Fibroblast of mammary gland (primary cell): Measurements from ENCODE around the gene ORAI1.
"Not testable (repeated sequence)": the region's sequence is repeated elsewhere in the genome, so short reads cannot be mapped to it uniquely, and the experiment has no call there.

Source experiments
- DNase-seq: peaks from one replicate; pipeline ENCODE4 v3.0.0-alpha.2; 2010; ENCODE audit warnings: low read depth
- H3K4me3 ChIP-seq: 2 replicates; pipeline ENCODE4 v1.5.1; 2011; ENCODE audit warnings: low read depth, mild to moderate bottlenecking, low read length, moderate library complexity; ENCODE audit not compliant: control insufficient read depth
- CTCF ChIP-seq: conservative IDR thresholded peaks from 2 replicates; pipeline ENCODE4 v1.5.1; 2011; ENCODE audit warnings: low read depth, low read length, inconsistent platforms; ENCODE audit not compliant: control insufficient read depth, insufficient read depth

The ORAI1 gene

GRCh38 chr12:121651320-121651719 is 25.0 kb downstream of the ORAI1 start:
- H3K4me3 ChIP-seq = no peak overlapping the region
- no peak for TF ChIP-seq CTCF
- no peak for DNase-seq

GRCh38 chr12:121652767-121653497 is 26.6 kb downstream of the ORAI1 start:
- no peak overlapping the region for H3K4me3 ChIP-seq
- TF ChIP-seq CTCF = no peak
- DNase-seq = no peak

- no peak for TF ChIP-seq CTCF
- no peak overlapping the region for H3K4me3 ChIP-seq
- DNase-seq = no peak
Measured at GRCh38 chr12:121653999-121654398, 27.7 kb downstream of the ORAI1 start.

- no peak overlapping the region for H3K4me3 ChIP-seq
- DNase-seq = no peak
- TF ChIP-seq CTCF = no peak
Measured at GRCh38 chr12:121656122-121656521, 29.8 kb downstream of the ORAI1 start.

- H3K4me3 ChIP-seq = no peak overlapping the region
- TF ChIP-seq CTCF = no peak
- DNase-seq = no peak
Measured at GRCh38 chr12:121657305-121658008, 31.1 kb downstream of the ORAI1 start.

GRCh38 chr12:121661353-121662105 is 35.2 kb downstream of the ORAI1 start:
- not testable (repeated sequence) for H3K4me3 ChIP-seq, DNase-seq

- no peak for DNase-seq
- no peak overlapping the region for H3K4me3 ChIP-seq
- TF ChIP-seq CTCF = no peak
Measured at GRCh38 chr12:121663610-121663929, 37.2 kb downstream of the ORAI1 start.

GRCh38 chr12:121666829-121667228 is 40.5 kb downstream of the ORAI1 start:
- DNase-seq, H3K4me3 ChIP-seq: not testable (repeated sequence)
